Muscle layer of colon (tissue), 2 donors: ENCODE data around the gene SLC39A8.

ENCODE experiments used
- H3K27ac ChIP-seq: one replicate; pipeline ENCODE4 v1.7.0; 2013; ENCODE audit warnings: low read depth, mild to moderate bottlenecking, low read length, moderate library complexity
- H3K27me3 ChIP-seq, 2 donors: one replicate each; pipeline ENCODE4 v1.7.0; 2013; ENCODE audit warnings: low read length in 2 of 2, mild to moderate bottlenecking in 2 of 2; ENCODE audit not compliant: insufficient read depth in 2 of 2, control insufficient read depth in 1 of 2
- H3K36me3 ChIP-seq: one replicate; pipeline ENCODE4 v1.7.0; 2013; ENCODE audit warnings: mild to moderate bottlenecking, low read length; ENCODE audit not compliant: insufficient read depth
- H3K4me1 ChIP-seq: one replicate; pipeline ENCODE4 v1.7.0; 2013; ENCODE audit warnings: mild to moderate bottlenecking, low read length; ENCODE audit not compliant: insufficient read depth
- H3K4me3 ChIP-seq, 2 donors: one replicate each; pipeline ENCODE4 v1.7.0; 2013; ENCODE audit warnings: low read length in 2 of 2, low read depth in 1 of 2, mild to moderate bottlenecking in 1 of 2, moderate library complexity in 1 of 2
- H3K9ac ChIP-seq: one replicate; pipeline ENCODE4 v1.7.0; 2013; ENCODE audit warnings: low read length
- H3K9me3 ChIP-seq: one replicate; pipeline ENCODE4 v1.7.0; 2013; ENCODE audit warnings: mild to moderate bottlenecking, low read length
- donor health status: abdominal sarcoma.
- donor health status: Adenocarcinoma of cecum.

Gene SLC39A8

DNA sequence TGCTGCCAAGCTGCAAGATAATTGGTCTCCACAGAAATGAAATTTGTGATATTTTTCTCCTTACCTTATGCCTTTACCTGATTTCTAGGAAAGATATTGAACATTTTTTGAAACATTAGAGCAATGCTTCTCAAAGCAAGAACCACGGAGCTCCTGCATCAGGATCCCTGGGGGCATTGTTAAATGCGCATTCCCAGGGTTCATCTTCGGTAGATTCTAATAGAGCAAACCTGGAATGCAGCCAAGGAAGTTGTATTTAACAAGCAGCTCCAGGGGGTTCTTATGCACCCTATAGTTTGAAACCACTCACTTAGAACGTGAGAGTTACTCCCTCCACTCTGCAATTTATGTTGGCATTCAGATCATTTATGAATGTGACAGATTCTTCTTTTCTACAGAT is 126.2 kb downstream of the SLC39A8 start:
- no peaks in the 10 kb centered on the region for H3K27me3 ChIP-seq
- H3K27ac ChIP-seq: no peak overlapping the region
- H3K4me3 ChIP-seq: no peak overlapping the region
- H3K9me3 ChIP-seq: no peaks in the 10 kb centered on the region
- no peaks in the 10 kb centered on the region for H3K36me3 ChIP-seq
- no peak overlapping the region for H3K9ac ChIP-seq
- no peaks in the 10 kb centered on the region for H3K4me1 ChIP-seq

- no peak overlapping the region for H3K9ac ChIP-seq
- no peak overlapping the region for H3K27ac ChIP-seq
Measured at GRCh38 chr4:102218656-102219055, 126.6 kb downstream of the SLC39A8 start.

DNA sequence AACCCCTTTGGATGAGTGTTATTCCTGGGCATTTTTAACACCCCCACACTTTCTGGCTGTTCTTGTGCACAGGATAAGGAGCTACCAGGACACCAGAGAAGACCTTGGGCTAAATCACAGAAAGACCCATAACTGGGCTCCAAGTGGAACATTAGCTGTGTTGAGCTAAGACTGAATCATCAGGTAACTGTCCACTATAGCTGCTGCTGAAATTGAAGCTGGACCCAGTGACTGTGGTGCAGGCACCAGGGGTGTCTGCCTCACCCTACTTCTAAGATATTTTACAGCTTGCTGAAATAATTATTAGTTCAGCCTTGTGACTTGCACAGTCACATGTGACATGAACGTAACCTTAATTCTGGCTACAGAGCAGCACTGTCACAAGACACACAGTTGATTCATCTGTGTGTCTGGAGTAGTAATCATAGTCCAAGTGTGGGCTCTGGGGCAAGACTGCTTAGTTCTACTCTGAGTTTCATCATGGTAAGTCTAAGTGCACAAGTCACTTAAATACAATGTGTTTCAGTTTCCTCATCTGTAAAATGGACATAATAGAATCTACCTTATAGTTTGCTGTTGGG is 127.4 kb downstream of the SLC39A8 start:
- Histone ChIP-seq H3K36me3 (no peaks in the 10 kb centered on the region), H3K4me1 (no peaks in the 10 kb centered on the region), H3K27ac (no peak overlapping the region), H3K4me3 (no peak overlapping the region), H3K9ac (no peak overlapping the region), H3K9me3 (no peaks in the 10 kb centered on the region), H3K27me3 (no peaks in the 10 kb centered on the region)

More at GRCh38 chr4:102218656-102219055, 126.6 kb downstream of the SLC39A8 start:
- Histone ChIP-seq H3K4me1 (no peaks in the 10 kb centered on the region), H3K27me3 (no peaks in the 10 kb centered on the region), H3K9me3 (no peaks in the 10 kb centered on the region), H3K36me3 (no peaks in the 10 kb centered on the region), H3K4me3 (no peak overlapping the region)

- Histone ChIP-seq H3K27ac (no peak overlapping the region), H3K9me3 (no peaks in the 10 kb centered on the region), H3K36me3 (no peaks in the 10 kb centered on the region), H3K4me1 (no peaks in the 10 kb centered on the region), H3K9ac (no peak overlapping the region), H3K4me3 (no peak overlapping the region), H3K27me3 (no peaks in the 10 kb centered on the region)
Measured at GRCh38 chr4:102217345-102217744, 127.9 kb downstream of the SLC39A8 start.

DNA sequence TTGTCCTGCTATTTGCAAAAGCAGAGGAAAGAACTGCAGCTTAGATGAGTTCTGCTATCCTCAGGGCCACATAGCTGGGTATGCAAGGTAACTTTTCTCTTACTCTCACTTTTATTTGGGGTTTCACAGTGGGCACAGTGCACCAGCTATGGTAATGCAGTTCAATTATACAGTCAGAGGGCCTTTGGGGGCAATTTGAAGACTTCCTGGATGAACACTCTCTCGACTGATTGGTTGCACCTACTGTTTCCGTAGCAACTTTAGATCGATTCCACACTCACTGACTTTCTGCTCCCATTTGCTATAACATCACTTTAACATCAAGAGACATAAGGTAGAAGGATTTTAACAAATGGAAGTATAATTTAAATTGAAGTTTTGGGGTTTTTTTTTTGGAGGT is 128.6 kb downstream of the SLC39A8 start:
- H3K9ac ChIP-seq: no peak overlapping the region
- H3K27ac ChIP-seq: no peak overlapping the region
- H3K4me1 ChIP-seq: no peaks in the 10 kb centered on the region
- H3K9me3 ChIP-seq: no peaks in the 10 kb centered on the region
- no peaks in the 10 kb centered on the region for H3K36me3 ChIP-seq
- H3K4me3 ChIP-seq: no peak overlapping the region
- no peaks in the 10 kb centered on the region for H3K27me3 ChIP-seq

GRCh38 chr4:102213031-102213430 is 132.3 kb downstream of the SLC39A8 start:
- Histone ChIP-seq H3K9ac (no peak overlapping the region), H3K27me3 (no peaks in the 10 kb centered on the region), H3K36me3 (no peaks in the 10 kb centered on the region), H3K9me3 (no peaks in the 10 kb centered on the region), H3K4me3 (no peak overlapping the region), H3K4me1 (no peaks in the 10 kb centered on the region), H3K27ac (no peak overlapping the region)
